GM19099 (cell line): ENCODE data around the gene LCORL.

Experiments used
- POLR2A ChIP-seq: IDR thresholded peaks from 3 replicates; pipeline ENCODE4 v1.6.1; 2011; ENCODE audit warnings: low read depth; ENCODE audit not compliant: insufficient read length; ENCODE audit errors: extremely low read depth

LCORL gene

GRCh38 chr4:17967078-17967477, 54.5 kb downstream of the LCORL start:
- TF ChIP-seq POLR2A = no peak

- TF ChIP-seq POLR2A = no peak
Measured at GRCh38 chr4:17966312-17966711, 55.2 kb downstream of the LCORL start.

DNA sequence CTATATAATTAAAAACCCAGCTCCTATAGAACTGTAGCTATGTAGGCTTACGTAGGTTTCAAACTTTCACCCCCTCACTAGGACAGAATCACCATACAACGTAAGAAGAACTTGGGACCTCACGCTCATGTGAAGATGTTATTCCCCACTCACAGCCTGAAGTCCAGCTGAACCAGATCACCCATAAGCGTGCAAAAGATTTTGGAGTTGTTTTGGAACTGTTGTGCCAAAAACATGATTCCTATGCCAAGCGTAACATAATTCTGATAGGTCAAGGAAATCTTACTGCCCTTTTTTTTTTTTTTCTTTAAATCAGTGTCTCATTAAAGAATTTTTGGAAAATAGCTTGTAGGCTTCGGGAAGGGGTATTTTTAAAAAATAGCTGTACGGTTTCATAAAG, 57.0 kb downstream of the LCORL start:
- TF ChIP-seq POLR2A = no peak

DNA sequence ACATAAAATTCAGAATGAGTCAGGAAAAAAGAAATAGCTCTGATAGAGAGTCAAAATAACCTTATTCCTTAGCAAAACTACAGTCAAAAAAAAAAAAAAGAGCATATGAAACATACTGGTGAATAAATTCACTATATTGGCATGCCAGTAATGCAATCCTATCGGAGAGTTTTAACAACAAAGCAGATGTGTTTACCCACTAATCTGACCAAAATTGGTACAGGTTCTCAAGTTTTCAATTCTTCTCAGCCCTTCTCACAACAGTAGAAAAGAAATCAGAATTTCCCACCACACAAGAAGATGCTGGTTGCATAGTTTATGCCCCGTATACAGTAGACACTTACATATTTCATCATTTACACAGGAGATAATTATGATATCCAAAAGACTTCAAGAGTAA, 59.4 kb downstream of the LCORL start:
- TF ChIP-seq POLR2A = no peak

GRCh38 chr4:17961249-17961648, 60.3 kb downstream of the LCORL start:
- TF ChIP-seq POLR2A = no peak

GRCh38 chr4:17958181-17958580, 63.4 kb downstream of the LCORL start:
- no peak for TF ChIP-seq POLR2A

- TF ChIP-seq POLR2A = no peak
Measured at GRCh38 chr4:17957688-17958087, 63.9 kb downstream of the LCORL start.

DNA sequence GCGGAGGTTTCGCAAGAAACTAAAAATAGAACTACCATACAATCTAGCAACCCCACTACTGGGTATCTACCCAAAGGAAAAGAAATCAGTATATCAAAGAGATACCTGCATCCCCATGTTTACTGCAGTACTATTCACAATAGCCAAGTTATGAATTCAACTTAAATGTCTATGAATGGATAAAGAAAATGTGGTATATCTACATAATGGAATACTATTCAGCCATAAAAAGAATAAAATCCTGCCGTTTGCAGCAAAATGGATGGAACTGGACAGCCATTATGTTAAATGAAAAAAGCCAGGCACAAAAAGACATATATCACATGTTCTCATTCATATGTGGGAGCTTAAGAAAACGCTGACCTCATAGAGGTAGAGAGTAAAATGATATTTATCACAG, 65.3 kb downstream of the LCORL start:
- TF ChIP-seq POLR2A = no peak

- TF ChIP-seq POLR2A = no peak
Measured at GRCh38 chr4:17945303-17945702, 76.3 kb downstream of the LCORL start.

GRCh38 chr4:17941731-17942130, 79.8 kb downstream of the LCORL start:
- no peak for TF ChIP-seq POLR2A

- TF ChIP-seq POLR2A = no peak
Measured at GRCh38 chr4:17939054-17939453, 82.5 kb downstream of the LCORL start.

DNA sequence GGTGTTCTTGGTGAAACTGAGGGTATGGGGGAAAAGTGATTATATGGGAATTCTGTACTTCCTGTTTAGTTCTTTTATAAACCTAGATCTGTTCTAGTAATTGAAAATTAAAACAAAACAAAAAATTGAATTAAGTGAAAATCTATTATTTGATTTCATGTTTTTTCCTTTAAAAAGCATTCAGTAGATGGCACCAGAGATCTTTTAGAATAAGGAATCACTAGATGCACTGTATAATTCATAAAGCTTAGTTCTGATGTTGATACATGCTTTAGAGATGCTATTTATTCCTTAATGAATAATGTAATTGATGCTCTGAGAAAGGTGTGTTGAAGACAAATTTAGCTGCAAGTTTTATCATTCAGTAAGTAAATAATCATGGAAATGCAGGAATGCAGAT, 87.3 kb downstream of the LCORL start:
- TF ChIP-seq POLR2A = no peak

- no peak for TF ChIP-seq POLR2A
Measured at GRCh38 chr4:17933126-17933525, 88.4 kb downstream of the LCORL start.

DNA sequence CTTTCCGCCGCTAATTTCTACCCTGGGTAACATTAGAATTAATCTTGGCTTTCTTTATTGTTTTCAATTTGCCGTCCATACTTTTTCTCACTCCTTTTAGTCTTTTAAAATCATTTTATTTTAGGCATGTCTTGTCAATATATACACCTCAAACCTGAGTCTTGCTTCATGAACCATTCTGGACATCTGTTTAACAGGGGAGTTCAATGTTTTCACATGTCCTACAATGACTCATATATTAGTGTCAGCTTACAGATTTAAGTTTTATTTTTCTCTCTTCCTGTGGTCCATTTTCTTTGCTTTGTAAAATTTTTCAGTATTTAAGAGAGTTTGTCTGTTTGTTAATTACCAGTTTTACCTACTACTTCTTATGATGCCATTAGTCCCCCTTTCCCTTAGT, 89.5 kb downstream of the LCORL start:
- no peak for TF ChIP-seq POLR2A

- TF ChIP-seq POLR2A = no peak
Measured at GRCh38 chr4:17930256-17930655, 91.3 kb downstream of the LCORL start.

GRCh38 chr4:17924189-17924588, 97.4 kb downstream of the LCORL start:
- no peak for TF ChIP-seq POLR2A

- no peak for TF ChIP-seq POLR2A
Measured at GRCh38 chr4:17921451-17921850, 100.1 kb downstream of the LCORL start.

- TF ChIP-seq POLR2A = no peak
Measured at GRCh38 chr4:17920681-17921080, 100.9 kb downstream of the LCORL start.
